ENCODE measurements around the gene FUT6. TPM values are rescaled to one million over a fixed set of nuclear protein-coding genes. Genes with fewer than 3 reads are reported as not detected.

The FUT6 gene
- total RNA-seq, 1 donor from 2014 or later, result 1.1 TPM

GRCh38 chr19:5814123-5814851 is 25.2 kb downstream of the FUT6 start:
- ATAC-seq, result no peak
- intact Hi-C loops (cut with DNase I), result no loop called here
- Histone ChIP-seq H3K27ac (no peak overlapping the region), H3K9me3 (no peaks in the 10 kb centered on the region), H3K36me3 (no peaks in the 10 kb centered on the region), H3K27me3 (ENCODE audit: low read depth) (no peaks in the 10 kb centered on the region), H3K4me3 (no peak overlapping the region), H3K4me1 (no peaks in the 10 kb centered on the region)
- no peak for DNase-seq
- TF ChIP-seq, protein P1, sequence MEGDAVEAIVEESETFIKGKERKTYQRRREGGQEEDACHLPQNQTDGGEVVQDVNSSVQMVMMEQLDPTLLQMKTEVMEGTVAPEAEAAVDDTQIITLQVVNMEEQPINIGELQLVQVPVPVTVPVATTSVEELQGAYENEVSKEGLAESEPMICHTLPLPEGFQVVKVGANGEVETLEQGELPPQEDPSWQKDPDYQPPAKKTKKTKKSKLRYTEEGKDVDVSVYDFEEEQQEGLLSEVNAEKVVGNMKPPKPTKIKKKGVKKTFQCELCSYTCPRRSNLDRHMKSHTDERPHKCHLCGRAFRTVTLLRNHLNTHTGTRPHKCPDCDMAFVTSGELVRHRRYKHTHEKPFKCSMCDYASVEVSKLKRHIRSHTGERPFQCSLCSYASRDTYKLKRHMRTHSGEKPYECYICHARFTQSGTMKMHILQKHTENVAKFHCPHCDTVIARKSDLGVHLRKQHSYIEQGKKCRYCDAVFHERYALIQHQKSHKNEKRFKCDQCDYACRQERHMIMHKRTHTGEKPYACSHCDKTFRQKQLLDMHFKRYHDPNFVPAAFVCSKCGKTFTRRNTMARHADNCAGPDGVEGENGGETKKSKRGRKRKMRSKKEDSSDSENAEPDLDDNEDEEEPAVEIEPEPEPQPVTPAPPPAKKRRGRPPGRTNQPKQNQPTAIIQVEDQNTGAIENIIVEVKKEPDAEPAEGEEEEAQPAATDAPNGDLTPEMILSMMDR (IDR thresholded peaks at IDR 0.05), result no peak

- no peak overlapping the region for H3K27ac ChIP-seq
- TF ChIP-seq, protein P1 (IDR thresholded peaks at IDR 0.05), result no peak
- no peaks in the 10 kb centered on the region for H3K36me3 ChIP-seq
- no peaks in the 10 kb centered on the region for H3K4me1 ChIP-seq
- DNase-seq (no peak), ATAC-seq (no peak)
- H3K9me3 ChIP-seq, result no peaks in the 10 kb centered on the region
- no peak overlapping the region for H3K4me3 ChIP-seq
- H3K27me3 ChIP-seq (ENCODE audit: low read depth), result peaks cover 2% of the 10 kb centered on the region
- intact Hi-C loops (cut with DNase I), result no loop called here
These were observed 28.4 kb downstream of the FUT6 start for GRCh38 chr19:5811117-5811516.

DNA sequence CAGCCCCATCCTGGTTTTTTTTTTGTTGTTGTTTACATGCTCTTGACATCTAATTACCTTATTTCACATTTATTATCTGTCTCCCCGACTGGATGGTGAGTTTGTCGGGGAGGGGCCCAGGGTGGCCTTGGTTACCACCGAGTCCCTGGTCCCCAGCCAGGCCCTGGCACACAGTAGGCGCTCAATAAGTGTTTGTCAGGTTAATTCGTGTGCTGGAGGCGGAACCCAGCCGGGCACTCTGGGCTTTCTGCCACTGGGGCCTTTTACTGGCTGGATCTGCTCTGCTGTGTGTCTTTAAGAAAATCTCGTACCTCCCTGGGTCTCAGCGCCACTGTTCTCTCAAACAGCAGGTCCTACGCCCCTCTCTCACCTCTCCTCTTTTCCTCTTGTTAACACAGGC is 30.0 kb downstream of the FUT6 start:
- Histone ChIP-seq H3K4me1 (peaks cover 2% of the 10 kb centered on the region), H3K27ac (no peak overlapping the region), H3K9me3 (no peaks in the 10 kb centered on the region), H3K36me3 (no peaks in the 10 kb centered on the region), H3K27me3 (ENCODE audit: low read depth) (peaks cover 12% of the 10 kb centered on the region), H3K4me3 (no peak overlapping the region)
- TF ChIP-seq, protein P1 (IDR thresholded peaks at IDR 0.05), result no peak
- DNase-seq (no peak), ATAC-seq (no peak)
- intact Hi-C loops (cut with DNase I), result no loop called here

- Histone ChIP-seq H3K4me1 (peaks cover 6% of the 10 kb centered on the region), H3K4me3 (no peak overlapping the region), H3K9me3 (no peaks in the 10 kb centered on the region), H3K27me3 (ENCODE audit: low read depth) (peaks cover 16% of the 10 kb centered on the region), H3K36me3 (no peaks in the 10 kb centered on the region), H3K27ac (no peak overlapping the region)
- ATAC-seq, result peak in 1 of 2 donors; percentile 42
- intact Hi-C loops (cut with DNase I), result no loop called here
- TF ChIP-seq, protein P1 (IDR thresholded peaks at IDR 0.05), result no peak
- DNase-seq, result no peak
These were observed 30.4 kb downstream of the FUT6 start for GRCh38 chr19:5809053-5809452.

GRCh38 chr19:5808120-5808816 is 31.2 kb downstream of the FUT6 start:
- DNase-seq (no peak), ATAC-seq (no peak)
- TF ChIP-seq, protein P1 (IDR thresholded peaks at IDR 0.05), result no peak
- no peak overlapping the region for H3K4me3 ChIP-seq
- H3K9me3 ChIP-seq, result no peaks in the 10 kb centered on the region
- H3K4me1 ChIP-seq, result peaks cover 13% of the 10 kb centered on the region
- no peak overlapping the region for H3K27ac ChIP-seq
- intact Hi-C loops (cut with DNase I), result no loop called here
- peaks cover 24% of the 10 kb centered on the region for H3K27me3 ChIP-seq (ENCODE audit: low read depth)
- no peaks in the 10 kb centered on the region for H3K36me3 ChIP-seq

All from lower lobe of right lung (tissue), 2 donors.